MM.1S (cell line): Measurements from ENCODE around the gene OR10S1.

Experiments used
- CTCF ChIP-seq: fragments of 300-600 bp; sonication (generic); IDR thresholded peaks from 2 replicates; pipeline ENCODE4 v1.5.1; 2016; ENCODE audit warnings: antibody characterized with exemption, low read length, mixed read lengths
- EZH2 ChIP-seq: fragments of 300-600 bp; sonication (generic); optimal IDR thresholded peaks from 2 replicates; pipeline ENCODE3; 2017; ENCODE audit warnings: low read depth, mild to moderate bottlenecking, antibody characterized with exemption, low read length, mixed read lengths
- EZH2phosphoT487 ChIP-seq: fragments of 300-600 bp; sonication (generic); IDR thresholded peaks from 2 replicates; pipeline ENCODE4 v1.6.1; 2018; ENCODE audit warnings: antibody characterized with exemption, low read length

- TF ChIP-seq CTCF: no peak
- TF ChIP-seq EZH2phosphoT487: no peak
- TF ChIP-seq EZH2: no peak
Observed at GRCh38 chr11:123942413-123942812, 35.2 kb downstream of the OR10S1 start.
